Neural cell (in vitro differentiated cells): ENCODE results near the gene NBDY. TPM values are rescaled to one million over a fixed set of nuclear protein-coding genes. Genes with fewer than 3 reads are reported as not detected.

ENCODE experiments used
- H2AFZ ChIP-seq: fragments of 200-600, 300-800 bp; sonication (generic), shearing (Covaris generic); 2 replicates; pipeline ENCODE4 v1.6.0; 2014; ENCODE audit warnings: low read depth, mild to moderate bottlenecking, antibody characterized with exemption, low read length, moderate library complexity
- H3F3A ChIP-seq: fragments of 200-600 bp; shearing (Covaris generic); 2 replicates; pipeline ENCODE4 v1.6.1; 2016; ENCODE audit warnings: mild to moderate bottlenecking, moderate library complexity, mixed read lengths, antibody characterized with exemption, low read length; ENCODE audit not compliant: insufficient read depth, poor library complexity, severe bottlenecking
- H3K27ac ChIP-seq: fragments of 200-600, 300-800 bp; sonication (generic), shearing (Covaris generic); 2 replicates; pipeline ENCODE4 v1.5.1; 2014; ENCODE audit warnings: mild to moderate bottlenecking, low read length, moderate library complexity
- H3K27me3 ChIP-seq: fragments of 300-800, 200-600 bp; sonication (generic), shearing (Covaris generic); 2 replicates; pipeline ENCODE4 v1.6.0; 2014; ENCODE audit warnings: mild to moderate bottlenecking, low read depth, low read length, moderate library complexity; ENCODE audit not compliant: insufficient read depth
- H3K36me3 ChIP-seq: fragments of 300-800, 200-600 bp; sonication (generic), shearing (Covaris generic); 2 replicates; pipeline ENCODE4 v1.5.1; 2014; ENCODE audit warnings: mild to moderate bottlenecking, antibody characterized with exemption, low read length, moderate library complexity; ENCODE audit not compliant: insufficient read depth
- H3K4me2 ChIP-seq: fragments of 300-800, 200-600 bp; sonication (generic), shearing (Covaris generic); 2 replicates; pipeline ENCODE4 v1.6.0; 2014; ENCODE audit warnings: mild to moderate bottlenecking, low read length
- H3K4me3 ChIP-seq: fragments of 300-800, 200-600 bp; sonication (generic), shearing (Covaris generic); 2 replicates; pipeline ENCODE4 v1.5.1; 2014; ENCODE audit warnings: mild to moderate bottlenecking, low read length, moderate library complexity
- H3K79me2 ChIP-seq: fragments of 200-600 bp; shearing (Covaris generic); replicated peaks from 2 replicates; pipeline ENCODE4 v1.6.0; 2014; ENCODE audit warnings: mild to moderate bottlenecking, low read length, moderate library complexity; ENCODE audit not compliant: insufficient read depth
- H3K9ac ChIP-seq: fragments of 300-800, 200-600 bp; sonication (generic), shearing (Covaris generic); 2 replicates; pipeline ENCODE4 v1.6.1; 2016; ENCODE audit warnings: mild to moderate bottlenecking, low read length, mixed read lengths
- H3K9me2 ChIP-seq: fragments of 200-600 bp; shearing (Covaris generic); 2 replicates; pipeline ENCODE4 v1.6.1; 2016; ENCODE audit warnings: mild to moderate bottlenecking, low read length, mixed read lengths; ENCODE audit not compliant: insufficient read depth
- H3K9me3 ChIP-seq: fragments of 200-600, 300-800 bp; sonication (generic), shearing (Covaris generic); 2 replicates; pipeline ENCODE4 v1.6.1; 2016; ENCODE audit warnings: mild to moderate bottlenecking, mixed run types, low read length, moderate library complexity, mixed read lengths
- H4K20me1 ChIP-seq: fragments of 200-600 bp; shearing (Covaris generic); 2 replicates; pipeline ENCODE4 v1.6.1; 2016; ENCODE audit warnings: mild to moderate bottlenecking, mixed run types; ENCODE audit not compliant: insufficient read depth
- CTCF ChIP-seq: fragments of 450-650 bp; IDR thresholded peaks from 2 replicates; pipeline ENCODE4 v1.5.1; 2014; ENCODE audit warnings: antibody characterized with exemption, mild to moderate bottlenecking, moderate library complexity; ENCODE audit not compliant: poor library complexity, severe bottlenecking
- EP300 ChIP-seq: fragments of 450-650 bp; conservative IDR thresholded peaks from 2 replicates; pipeline ENCODE4 v1.6.1; 2014; ENCODE audit warnings: antibody characterized with exemption, mild to moderate bottlenecking, moderate library complexity; ENCODE audit not compliant: poor library complexity, severe bottlenecking
- EZH2 ChIP-seq: fragments of 200-600, 300-800 bp; shearing (Covaris generic), sonication (generic); IDR thresholded peaks from 2 replicates; pipeline ENCODE4 v1.6.1; 2014; ENCODE audit warnings: antibody characterized with exemption, low read length, borderline replicate concordance, mild to moderate bottlenecking; ENCODE audit not compliant: insufficient read depth, poor library complexity, severe bottlenecking
- MXI1 ChIP-seq: fragments of 450-650 bp; conservative IDR thresholded peaks from 2 replicates; pipeline ENCODE4 v1.6.1; 2014; ENCODE audit warnings: antibody characterized with exemption, mild to moderate bottlenecking; ENCODE audit not compliant: poor library complexity, severe bottlenecking
- POLR2AphosphoS5 ChIP-seq: IDR thresholded peaks from 2 replicates; pipeline ENCODE4 v1.6.1; 2012
- RAD21 ChIP-seq: fragments of 450-650 bp; conservative IDR thresholded peaks from 2 replicates; pipeline ENCODE4 v1.6.1; 2014; ENCODE audit warnings: antibody characterized with exemption, mild to moderate bottlenecking, moderate library complexity
- SMC3 ChIP-seq: fragments of 450-650 bp; conservative IDR thresholded peaks from 2 replicates; pipeline ENCODE4 v1.6.1; 2014; ENCODE audit warnings: antibody characterized with exemption, mild to moderate bottlenecking, moderate library complexity; ENCODE audit not compliant: poor library complexity
- TAF1 ChIP-seq: IDR thresholded peaks from 2 replicates; pipeline ENCODE4 v1.6.1; 2012; ENCODE audit warnings: low read depth
- polyA plus RNA-seq: library from polyadenylated mRNA; depleted of rRNA; stranded (reverse); fragments of >200 nt; gene quantifications from 2 replicates; pipeline ENCODE4 v1.2.3, GENCODE V29; 2014
- TF ChIP-seq, protein P1 (sequence below): IDR thresholded peaks from 2 replicates; pipeline ENCODE4 v1.6.1; 2012; ENCODE audit warnings: borderline replicate concordance

Gene NBDY
- polyA plus RNA-seq, 1 donor from 2014 or later = 29.7 TPM

DNA sequence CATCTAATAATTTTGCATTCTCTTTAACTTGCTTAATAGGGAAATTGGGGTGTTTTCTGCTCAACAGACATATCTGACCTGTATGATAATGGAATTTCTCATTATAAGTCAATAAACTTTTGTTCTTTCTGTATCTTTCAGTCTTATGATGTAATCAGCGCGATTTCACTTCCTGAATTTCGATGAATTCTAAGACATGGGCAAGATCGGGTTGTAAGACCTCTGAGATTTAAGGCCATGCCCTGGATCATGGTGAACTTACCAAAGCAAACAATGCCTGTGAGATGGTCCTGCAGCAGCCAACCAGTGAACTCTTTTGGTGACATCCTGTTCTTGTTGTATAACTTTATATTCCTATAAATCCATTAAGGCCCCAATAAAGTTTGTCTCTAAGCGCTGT is 88.1 kb downstream of the NBDY start:
- Histone ChIP-seq H3K4me2 (no peak overlapping the region), H4K20me1 (no peaks in the 10 kb centered on the region), H3K27me3 (no peaks in the 10 kb centered on the region), H3K36me3 (no peaks in the 10 kb centered on the region), H2AFZ (no peak overlapping the region), H3F3A (no peaks in the 10 kb centered on the region), H3K9me3 (no peaks in the 10 kb centered on the region), H3K9me2 (no peaks in the 10 kb centered on the region), H3K9ac (no peak overlapping the region), H3K27ac (no peak overlapping the region), H3K4me3 (no peak overlapping the region), H3K79me2 (peaks cover 3% of the 10 kb centered on the region)
- TF ChIP-seq POLR2AphosphoS5 = no peak

- H3K27ac ChIP-seq = no peak overlapping the region
- no peaks in the 10 kb centered on the region for H3K9me3 ChIP-seq
- no peaks in the 10 kb centered on the region for H4K20me1 ChIP-seq
- H3K79me2 ChIP-seq = no peaks in the 10 kb centered on the region
- H3K4me2 ChIP-seq = no peak overlapping the region
- H2AFZ ChIP-seq = no peak overlapping the region
- no peak for TF ChIP-seq POLR2AphosphoS5
- TF ChIP-seq TAF1 = no peak
- no peak for TF ChIP-seq EP300
- no peak for TF ChIP-seq EZH2
- TF ChIP-seq, protein P1, sequence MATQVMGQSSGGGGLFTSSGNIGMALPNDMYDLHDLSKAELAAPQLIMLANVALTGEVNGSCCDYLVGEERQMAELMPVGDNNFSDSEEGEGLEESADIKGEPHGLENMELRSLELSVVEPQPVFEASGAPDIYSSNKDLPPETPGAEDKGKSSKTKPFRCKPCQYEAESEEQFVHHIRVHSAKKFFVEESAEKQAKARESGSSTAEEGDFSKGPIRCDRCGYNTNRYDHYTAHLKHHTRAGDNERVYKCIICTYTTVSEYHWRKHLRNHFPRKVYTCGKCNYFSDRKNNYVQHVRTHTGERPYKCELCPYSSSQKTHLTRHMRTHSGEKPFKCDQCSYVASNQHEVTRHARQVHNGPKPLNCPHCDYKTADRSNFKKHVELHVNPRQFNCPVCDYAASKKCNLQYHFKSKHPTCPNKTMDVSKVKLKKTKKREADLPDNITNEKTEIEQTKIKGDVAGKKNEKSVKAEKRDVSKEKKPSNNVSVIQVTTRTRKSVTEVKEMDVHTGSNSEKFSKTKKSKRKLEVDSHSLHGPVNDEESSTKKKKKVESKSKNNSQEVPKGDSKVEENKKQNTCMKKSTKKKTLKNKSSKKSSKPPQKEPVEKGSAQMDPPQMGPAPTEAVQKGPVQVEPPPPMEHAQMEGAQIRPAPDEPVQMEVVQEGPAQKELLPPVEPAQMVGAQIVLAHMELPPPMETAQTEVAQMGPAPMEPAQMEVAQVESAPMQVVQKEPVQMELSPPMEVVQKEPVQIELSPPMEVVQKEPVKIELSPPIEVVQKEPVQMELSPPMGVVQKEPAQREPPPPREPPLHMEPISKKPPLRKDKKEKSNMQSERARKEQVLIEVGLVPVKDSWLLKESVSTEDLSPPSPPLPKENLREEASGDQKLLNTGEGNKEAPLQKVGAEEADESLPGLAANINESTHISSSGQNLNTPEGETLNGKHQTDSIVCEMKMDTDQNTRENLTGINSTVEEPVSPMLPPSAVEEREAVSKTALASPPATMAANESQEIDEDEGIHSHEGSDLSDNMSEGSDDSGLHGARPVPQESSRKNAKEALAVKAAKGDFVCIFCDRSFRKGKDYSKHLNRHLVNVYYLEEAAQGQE = no peak
- no peak for TF ChIP-seq RAD21
- TF ChIP-seq SMC3 = no peak
- TF ChIP-seq MXI1 = no peak
- no peak for TF ChIP-seq CTCF
- H3K9me2 ChIP-seq = no peaks in the 10 kb centered on the region
- no peaks in the 10 kb centered on the region for H3K27me3 ChIP-seq
- no peak overlapping the region for H3K9ac ChIP-seq
- H3K4me3 ChIP-seq = no peak overlapping the region
- H3F3A ChIP-seq = no peaks in the 10 kb centered on the region
- H3K36me3 ChIP-seq = no peaks in the 10 kb centered on the region
These were observed 97.0 kb downstream of the NBDY start for GRCh38 chrX:56826020-56826419.

GRCh38 chrX:56833626-56834025 is 104.6 kb downstream of the NBDY start:
- no peaks in the 10 kb centered on the region for H3K36me3 ChIP-seq
- no peak overlapping the region for H3K9ac ChIP-seq
- H3K79me2 ChIP-seq = no peaks in the 10 kb centered on the region
- H2AFZ ChIP-seq = no peak overlapping the region
- no peak overlapping the region for H3K4me2 ChIP-seq
- H3K9me2 ChIP-seq = no peaks in the 10 kb centered on the region
- H3K4me3 ChIP-seq = no peak overlapping the region
- TF ChIP-seq SMC3 (no peak), TAF1 (no peak), CTCF (no peak), EZH2 (no peak), EP300 (no peak), MXI1 (no peak), RAD21 (no peak), POLR2AphosphoS5 (no peak)
- TF ChIP-seq, protein P1 = no peak
- no peaks in the 10 kb centered on the region for H4K20me1 ChIP-seq
- no peaks in the 10 kb centered on the region for H3F3A ChIP-seq
- H3K27ac ChIP-seq = no peak overlapping the region
- no peaks in the 10 kb centered on the region for H3K9me3 ChIP-seq
- no peaks in the 10 kb centered on the region for H3K27me3 ChIP-seq
